K562 (cell line): Measurements from ENCODE around the gene SURF4. TPM values are rescaled to one million over a fixed set of nuclear protein-coding genes. Genes with fewer than 3 reads are reported as not detected.

Experiments
- ATAC-seq: fragments of 200-7000 bp; cut with Tn5 transposase; 3 replicates; pipeline ENCODE4 v1.9.1; 2020; ENCODE audit warnings: moderate library complexity
- BruUV-seq: library from RNA; stranded (reverse); fragments of 400-500 nt; replicated peaks from 2 replicates; lab custom pipeline; 2021; lab: Mats Ljungman, UMichigan
- CTCF ChIA-PET: fragments of 300-600 bp; formaldehyde crosslinking; extraction: SDS; loops from one replicate; lab custom pipeline; 2021; ENCODE audit warnings: low intra/inter-chr PET ratio; lab: Yijun Ruan, JAX
- POLR2A ChIA-PET: fragments of 300-600, 350-650 bp; sonication (Branson Sonifier 250); formaldehyde crosslinking; extraction: SDS; loops from one replicate; lab custom pipeline; 2021; ENCODE audit warnings: antibody characterized with exemption, inconsistent platforms; lab: Yijun Ruan, JAX
- DNase-seq, 4 experiments: peaks; one replicate each; pipeline versions ENCODE4 v3.0.0 to v3.0.0-alpha.2; 2011 to 2018; ENCODE audit warnings: low spot score in 3 of 4, mixed read lengths in 3 of 4; ENCODE audit errors: extremely low read depth in 1 of 4
- FAIRE-seq: peaks from 2 replicates; lab custom pipeline; 2011; peaks lifted over from hg19 to GRCh38; lab: Jason Lieb, UNC
- H2AFZ ChIP-seq: 2 replicates; pipeline ENCODE4 v1.6.0; 2011; ENCODE audit warnings: low read depth, low read length, control low read depth, inconsistent platforms
- H3K27ac ChIP-seq: fragments of 200-600 bp; 3 replicates; pipeline ENCODE4 v1.8.0; 2011; ENCODE audit warnings: low read depth, mild to moderate bottlenecking, control low read depth, inconsistent platforms, low read length, moderate library complexity, mixed read lengths; ENCODE audit errors: extremely low read depth
- H3K27me3 ChIP-seq, 2 experiments: fragments of 300-600 bp in 1 of 2; 2 replicates in 1 of 2; 3 replicates in 1 of 2; pipeline versions ENCODE4 v1.6.0 to v1.8.0; 2011; ENCODE audit warnings: inconsistent platforms in 2 of 2, low read length in 2 of 2, mild to moderate bottlenecking in 1 of 2, mixed read lengths in 1 of 2, moderate library complexity in 1 of 2; ENCODE audit not compliant: control insufficient read depth in 2 of 2, insufficient read depth in 2 of 2
- H3K36me3 ChIP-seq: fragments of 300-600 bp; 3 replicates; pipeline ENCODE4 v1.8.0; 2011; ENCODE audit warnings: mild to moderate bottlenecking, low read length, inconsistent platforms; ENCODE audit not compliant: control insufficient read depth, insufficient read depth
- H3K4me1 ChIP-seq, 2 experiments: fragments of 200-600 bp in 1 of 2; replicated peaks in 1 of 2; 2 replicates in 1 of 2; 3 replicates in 1 of 2; pipeline versions ENCODE4 v1.5.1 to v1.8.0; 2011; ENCODE audit warnings: inconsistent platforms in 2 of 2, low read length in 2 of 2, mild to moderate bottlenecking in 1 of 2, mixed read lengths in 1 of 2, moderate library complexity in 1 of 2; ENCODE audit not compliant: control insufficient read depth in 2 of 2, insufficient read depth in 2 of 2
- H3K4me2 ChIP-seq: 2 replicates; pipeline ENCODE4 v1.6.1; 2011; ENCODE audit warnings: low read length, control low read depth, inconsistent platforms, mixed read lengths; ENCODE audit not compliant: insufficient read depth
- H3K4me3 ChIP-seq: fragments of 200-600 bp; sonication (generic), shearing (Covaris generic); 2 replicates; pipeline ENCODE4 v1.5.1; 2016; ENCODE audit warnings: control low read depth, inconsistent platforms
- H3K79me2 ChIP-seq: fragments of 200-600 bp; 3 replicates; pipeline ENCODE4 v1.8.0; 2011; ENCODE audit warnings: low read length, inconsistent platforms; ENCODE audit not compliant: control insufficient read depth, insufficient read depth
- H3K9ac ChIP-seq, 2 experiments: 2 replicates each; pipeline versions ENCODE4 v1.6.0 to v1.6.1; 2011; ENCODE audit warnings: low read depth in 2 of 2, low read length in 2 of 2, control low read depth in 1 of 2, inconsistent platforms in 1 of 2, mild to moderate bottlenecking in 1 of 2, mixed read lengths in 1 of 2; ENCODE audit not compliant: insufficient read depth in 1 of 2
- H3K9me1 ChIP-seq: one replicate; pipeline ENCODE4 v1.6.0; 2011; ENCODE audit warnings: inconsistent platforms, mild to moderate bottlenecking, low read length, moderate library complexity; ENCODE audit not compliant: control insufficient read depth, insufficient read depth
- H3K9me3 ChIP-seq: replicated peaks from 2 replicates; pipeline ENCODE4 v1.5.1; 2011; ENCODE audit warnings: low read depth, low read length, inconsistent platforms; ENCODE audit not compliant: control insufficient read depth, insufficient read depth
- H4K20me1 ChIP-seq: replicated peaks from 2 replicates; pipeline ENCODE4 v1.6.1; 2011; ENCODE audit warnings: low read length, inconsistent platforms, mixed read lengths; ENCODE audit not compliant: control insufficient read depth, insufficient read depth
- CEBPB ChIP-seq: fragments of 450-650 bp; IDR thresholded peaks from 2 replicates; pipeline ENCODE4 v1.6.1; 2016; ENCODE audit warnings: missing genetic modification characterization, missing compliant biosample characterization
- RBFOX2 ChIP-seq: fragments of 200-400 bp; formaldehyde crosslinking; IDR thresholded peaks from 2 replicates; pipeline ENCODE4 v1.6.1; 2017; ENCODE audit warnings: low read depth, mild to moderate bottlenecking, low read length, moderate library complexity
- RBM22 ChIP-seq: fragments of 200-400 bp; formaldehyde crosslinking; IDR thresholded peaks from 2 replicates; pipeline ENCODE4 v1.6.1; 2018; ENCODE audit warnings: low read length, low read depth; ENCODE audit not compliant: poor library complexity, severe bottlenecking
- TEAD4 ChIP-seq, 2 experiments: sonication (generic) in 1 of 2; formaldehyde crosslinking in 1 of 2; IDR thresholded peaks; 2 replicates each; pipeline versions ENCODE4 v1.6.1 to v1.8.0; 2012 to 2022; ENCODE audit warnings: borderline replicate concordance in 1 of 2, inconsistent platforms in 1 of 2, low read length in 1 of 2, mild to moderate bottlenecking in 1 of 2, missing genetic modification reagents in 1 of 2
- ZZZ3 ChIP-seq: fragments of 450-650 bp; IDR thresholded peaks from 2 replicates; pipeline ENCODE4 v1.6.1; 2016; ENCODE audit warnings: antibody characterized with exemption, mild to moderate bottlenecking, moderate library complexity
- WGBS: fragments of 100-300 bp; shearing (Covaris generic); methylation state at CpG from one replicate; pipeline ENCODE4 v1.1.6; 2016; ENCODE audit warnings: low coverage, mixed read lengths; ENCODE audit not compliant: insufficient coverage; ENCODE audit errors: missing lambda C conversion rate; 5-methylcytosine and 5-hydroxymethylcytosine counted together
- in situ Hi-C: fragments of 300-500 bp; cut with MboI; formaldehyde crosslinking; loops from 4 replicates; pipeline ENCODE4 v1.15.0; 2018; ENCODE audit warnings: inconsistent platforms, mixed read lengths
- intact Hi-C: fragments of 100-400 bp; cut with micrococcal nuclease; formaldehyde crosslinking; loops from 2 replicates; pipeline ENCODE4 v1.14.2; 2022
- polyA plus RNA-seq, 8 experiments: library from polyadenylated mRNA; depleted of rRNA in 4 of 8; stranded (reverse) in 5 of 8; unstranded in 3 of 8; fragments of >200 nt; fragmentation: Nextera tagmentation in 2 of 8; fragmentation: Illumina TruSeq in 1 of 8; extraction: Ambion mirVana in 2 of 8; extraction: Trizol in 1 of 8; gene quantifications; 2 replicates each; pipeline versions ENCODE4 v1.2.1 to v1.2.3, GENCODE V29; 2011 to 2014; ENCODE audit warnings: inconsistent platforms in 1 of 8, missing spikeins in 1 of 8
- total RNA-seq, 7 experiments: library from RNA; depleted of rRNA in 6 of 7; stranded (reverse); fragments of >200 nt in 6 of 7; fragmentation: Illumina TruSeq in 2 of 7; extraction: Trizol in 2 of 7; gene quantifications; 2 replicates each; pipeline versions ENCODE4 v1.2.1 to v1.2.3, GENCODE V29; 2011 to 2021; ENCODE audit warnings: low replicate concordance in 1 of 7

Gene SURF4
- total and polyA plus RNA-seq, 9 of the 15 experiments (the other 6 are each of a cell fraction or from before 2014, with no cell fraction given), result 8.4 to 176 (median 130) TPM

- peak overlapping the region in 1 of 2 experiments; percentile 33; a peak in 2 of 4 replicates for H3K9ac ChIP-seq
- no TSS peak for BruUV-seq
- H3K9me1 ChIP-seq, result peaks cover 34% of the 10 kb centered on the region
- H3K9me3 ChIP-seq, result no peaks in the 10 kb centered on the region
- 82% methylated on average over 7 of the region's 7 CpGs for WGBS
- no peak for FAIRE-seq
- no peak overlapping the region for H2AFZ ChIP-seq
- no peak overlapping the region for H3K4me3 ChIP-seq
- POLR2A ChIA-PET, result interaction anchor here (0.5 to 8.5 kb wide), 6 partner anchors 12 to 277 kb away, joined by 3 to 109 read pairs (median 3); partner anchors contain the start of genes SURF1 and SURF2
- peaks cover 70% of the 10 kb centered on the region for H4K20me1 ChIP-seq
- H3K27ac ChIP-seq, result no peak overlapping the region
- H3K4me1 ChIP-seq, result peaks cover 32 to 33% of the 10 kb centered on the region in 2 experiments; a peak in 4 of 5 replicates
- H3K36me3 ChIP-seq, result peaks cover 92% of the 10 kb centered on the region
- no peaks in the 10 kb centered on the region for H3K27me3 ChIP-seq
- no peak overlapping the region for H3K4me2 ChIP-seq
- CTCF ChIA-PET, result no interaction called here
- H3K79me2 ChIP-seq, result peaks cover 88% of the 10 kb centered on the region
- no peak for ATAC-seq
- in situ Hi-C loops, result no loop called here
- DNase-seq, result no peak
- TF ChIP-seq ZZZ3 (no peak), RBFOX2 (peak; percentile 39; the same call in 1 of the 2 replicates)
- intact Hi-C loops, result no loop called here
Observed at GRCh38 chr9:133369933-133370332, 5.9 kb downstream of the SURF4 start.

- Histone ChIP-seq H3K79me2 (peaks cover 82% of the 10 kb centered on the region), H4K20me1 (peaks cover 68% of the 10 kb centered on the region), H3K9me3 (no peaks in the 10 kb centered on the region), H3K9ac (peak overlapping the region in 1 of 2 experiments; percentile 33; a peak in 2 of 4 replicates), H3K27ac (no peak overlapping the region), H3K36me3 (peaks cover 96% of the 10 kb centered on the region), H2AFZ (no peak overlapping the region), H3K9me1 (peaks cover 34% of the 10 kb centered on the region), H3K4me2 (no peak overlapping the region), H3K27me3 (no peaks in the 10 kb centered on the region), H3K4me3 (no peak overlapping the region), H3K4me1 (peaks cover 32% of the 10 kb centered on the region in 2 experiments; a peak in 4 of 5 replicates)
- no TSS peak for BruUV-seq
- FAIRE-seq, result no peak
- no peak for DNase-seq
- TF ChIP-seq CEBPB (tag) (0 out of 2 replicates have a peak, but pooled peaks have one; percentile 12), TEAD4 (IDR thresholded peaks at IDR 0.05; ENCODE audit: low read length) (no peak), TEAD4 (CRISPR knock-in tag; IDR thresholded peaks at IDR 0.05; ENCODE audit: borderline replicate concordance) (no peak), RBM22 (no peak)
- ChIA-PET CTCF (no interaction called here), POLR2A (interaction anchor here (0.6 to 8.5 kb wide), 5 partner anchors 12 to 277 kb away, joined by 3 to 109 read pairs (median 3); partner anchors contain the start of genes SURF1 and SURF2)
- intact Hi-C loops (no loop called here), in situ Hi-C loops (no loop called here)
- ATAC-seq, result no peak
- 88% methylated on average over 6 of the region's 6 CpGs for WGBS
Observed at GRCh38 chr9:133369422-133369821, 6.4 kb downstream of the SURF4 start.
